Natural killer cell treated with Interleukin-12 subunit alpha and Interleukin-12 subunit beta and Interleukin-15 and Interleukin-18, amount 100 ng/mL, for 72 hours (primary cell): ENCODE data around the gene SNX24. TPM values are rescaled to one million over a fixed set of nuclear protein-coding genes. Genes with fewer than 3 reads are reported as not detected.
A peak's percentile ranks its signal among the peaks of the same experiment; 100 is the strongest.
"Not testable (repeated sequence)": the region's sequence is repeated elsewhere in the genome, so short reads cannot be mapped to it uniquely, and the experiment has no call there.

Experiments
- ATAC-seq, 2 donors: fragments of 150-1000 bp; cut with Tn5 transposase in 1 of 2; sonication (Bioruptor Pico), chemical (Tn5 transposase) in 1 of 2; 2 replicates each; pipeline ENCODE4 v1.10.0; 2021
- DNase-seq: peaks from one replicate; pipeline ENCODE4 v3.0.0; 2022; ENCODE audit warnings: low spot score
- H3K27ac Mint-ChIP-seq, 2 donors: 1 replicate in 1 of 2; 2 replicates in 1 of 2; pipeline ENCODE4 v1.8.0; 2022; ENCODE audit warnings: mixed read lengths in 2 of 2, mild to moderate bottlenecking in 1 of 2, moderate library complexity in 1 of 2
- H3K27me3 Mint-ChIP-seq, 2 donors: 1 replicate in 1 of 2; 2 replicates in 1 of 2; pipeline ENCODE4 v1.8.0; 2022; ENCODE audit warnings: mixed read lengths in 2 of 2
- H3K36me3 Mint-ChIP-seq: one replicate; pipeline ENCODE4 v1.8.0; 2022; ENCODE audit warnings: mixed read lengths
- H3K4me1 Mint-ChIP-seq, 2 donors: 1 replicate in 1 of 2; 2 replicates in 1 of 2; pipeline ENCODE4 v1.8.0; 2022; ENCODE audit warnings: low read depth in 2 of 2, mixed read lengths in 2 of 2, mild to moderate bottlenecking in 1 of 2
- H3K4me3 Mint-ChIP-seq: one replicate; pipeline ENCODE4 v1.8.0; 2022; ENCODE audit warnings: mixed read lengths
- H3K9me3 Mint-ChIP-seq: 2 replicates; pipeline ENCODE4 v1.8.0; 2022; ENCODE audit warnings: mixed read lengths
- total RNA-seq, 2 donors: library from RNA; stranded (reverse); gene quantifications; one replicate each; pipeline ENCODE4 v1.2.3, GENCODE V29; 2022

The SNX24 gene
- total RNA-seq, 2 donors from 2014 or later: 3.8 to 4.7 TPM

GRCh38 chr5:122913436-122913835, 68.0 kb downstream of the SNX24 start:
- H3K4me1 Mint-ChIP-seq: peaks cover 10% of the 10 kb centered on the region in 2 donors
- not testable (repeated sequence) for ATAC-seq, H3K27ac Mint-ChIP-seq, H3K9me3 Mint-ChIP-seq, H3K27me3 Mint-ChIP-seq, H3K4me3 Mint-ChIP-seq, DNase-seq, H3K36me3 Mint-ChIP-seq

- peaks cover 7 to 10% of the 10 kb centered on the region in 2 donors for H3K4me1 Mint-ChIP-seq
- DNase-seq (no peak), ATAC-seq (peak in 1 of 2 donors; percentile 24)
- peaks cover 0 to 2% of the 10 kb centered on the region in 2 donors for H3K27me3 Mint-ChIP-seq
- no peaks in the 10 kb centered on the region for H3K9me3 Mint-ChIP-seq
- H3K36me3 Mint-ChIP-seq: no peaks in the 10 kb centered on the region
- no peak overlapping the region for H3K4me3 Mint-ChIP-seq
- H3K27ac Mint-ChIP-seq: no peak overlapping the region
Measured at GRCh38 chr5:122915717-122916461, 70.5 kb downstream of the SNX24 start.

- Mint-ChIP-seq H3K27ac (no peak overlapping the region), H3K27me3 (peaks cover 0 to 2% of the 10 kb centered on the region in 2 donors), H3K9me3 (no peaks in the 10 kb centered on the region), H3K4me3 (no peak overlapping the region), H3K36me3 (no peaks in the 10 kb centered on the region), H3K4me1 (peaks cover 7 to 10% of the 10 kb centered on the region in 2 donors)
- ATAC-seq (no peak), DNase-seq (no peak)
Measured at GRCh38 chr5:122916490-122916889, 71.1 kb downstream of the SNX24 start.

GRCh38 chr5:122919969-122920368, 74.6 kb downstream of the SNX24 start:
- peaks cover 7 to 10% of the 10 kb centered on the region in 2 donors for H3K4me1 Mint-ChIP-seq
- H3K4me3 Mint-ChIP-seq: no peak overlapping the region
- no peak overlapping the region for H3K27ac Mint-ChIP-seq
- H3K36me3 Mint-ChIP-seq: no peaks in the 10 kb centered on the region
- DNase-seq (no peak), ATAC-seq (no peak)
- no peaks in the 10 kb centered on the region for H3K9me3 Mint-ChIP-seq
- H3K27me3 Mint-ChIP-seq: peaks cover 0 to 2% of the 10 kb centered on the region in 2 donors

GRCh38 chr5:122921826-122922225, 76.4 kb downstream of the SNX24 start:
- H3K4me3 Mint-ChIP-seq: no peak overlapping the region

GRCh38 chr5:122924203-122924602, 78.8 kb downstream of the SNX24 start:
- DNase-seq (no peak), ATAC-seq (no peak)
- Mint-ChIP-seq H3K4me1 (peaks cover 0 to 3% of the 10 kb centered on the region in 2 donors), H3K27ac (no peak overlapping the region), H3K36me3 (no peaks in the 10 kb centered on the region), H3K27me3 (no peaks in the 10 kb centered on the region), H3K9me3 (no peaks in the 10 kb centered on the region), H3K4me3 (no peak overlapping the region)

More at GRCh38 chr5:122921826-122922225, 76.4 kb downstream of the SNX24 start:
- H3K36me3 Mint-ChIP-seq: no peaks in the 10 kb centered on the region
- ATAC-seq: no peak
- DNase-seq: no peak
- H3K4me1 Mint-ChIP-seq: peaks cover 0 to 6% of the 10 kb centered on the region in 2 donors
- no peaks in the 10 kb centered on the region for H3K9me3 Mint-ChIP-seq
- H3K27ac Mint-ChIP-seq: no peak overlapping the region
- peaks cover 0 to 2% of the 10 kb centered on the region in 2 donors for H3K27me3 Mint-ChIP-seq

- Mint-ChIP-seq H3K27ac (no peak overlapping the region), H3K4me1 (peaks cover 0 to 3% of the 10 kb centered on the region in 2 donors), H3K9me3 (no peaks in the 10 kb centered on the region), H3K27me3 (no peaks in the 10 kb centered on the region), H3K4me3 (no peak overlapping the region), H3K36me3 (no peaks in the 10 kb centered on the region)
- ATAC-seq (no peak), DNase-seq (no peak)
Measured at GRCh38 chr5:122924719-122925395, 79.4 kb downstream of the SNX24 start.

- DNase-seq (no peak), ATAC-seq (no peak)
- H3K4me3 Mint-ChIP-seq: no peak overlapping the region
- H3K27ac Mint-ChIP-seq: no peak overlapping the region
- H3K4me1 Mint-ChIP-seq: peaks cover 0 to 3% of the 10 kb centered on the region in 2 donors
- H3K9me3 Mint-ChIP-seq: no peaks in the 10 kb centered on the region
- H3K36me3 Mint-ChIP-seq: no peaks in the 10 kb centered on the region
- no peaks in the 10 kb centered on the region for H3K27me3 Mint-ChIP-seq
Measured at GRCh38 chr5:122929001-122929400, 83.6 kb downstream of the SNX24 start.

- no peaks in the 10 kb centered on the region for H3K36me3 Mint-ChIP-seq
- no peaks in the 10 kb centered on the region for H3K9me3 Mint-ChIP-seq
- H3K4me1 Mint-ChIP-seq: peaks cover 0 to 3% of the 10 kb centered on the region in 2 donors
- DNase-seq (no peak), ATAC-seq (no peak)
- H3K27ac Mint-ChIP-seq: no peak overlapping the region
- H3K27me3 Mint-ChIP-seq: no peaks in the 10 kb centered on the region
- H3K4me3 Mint-ChIP-seq: no peak overlapping the region
Measured at GRCh38 chr5:122929980-122930379, 84.6 kb downstream of the SNX24 start.

- no peaks in the 10 kb centered on the region for H3K36me3 Mint-ChIP-seq
- DNase-seq (no peak), ATAC-seq (no peak)
- no peak overlapping the region for H3K27ac Mint-ChIP-seq
- no peaks in the 10 kb centered on the region for H3K4me1 Mint-ChIP-seq
- H3K4me3 Mint-ChIP-seq: no peak overlapping the region
- H3K27me3 Mint-ChIP-seq: no peaks in the 10 kb centered on the region
- H3K9me3 Mint-ChIP-seq: no peaks in the 10 kb centered on the region
Measured at GRCh38 chr5:122933956-122934355, 88.5 kb downstream of the SNX24 start.

- Mint-ChIP-seq H3K27me3 (no peaks in the 10 kb centered on the region), H3K27ac (no peak overlapping the region), H3K36me3 (peaks cover 3% of the 10 kb centered on the region), H3K9me3 (no peaks in the 10 kb centered on the region), H3K4me3 (no peak overlapping the region), H3K4me1 (no peaks in the 10 kb centered on the region)
- ATAC-seq (no peak), DNase-seq (no peak)
Measured at GRCh38 chr5:122936088-122936487, 90.7 kb downstream of the SNX24 start.

GRCh38 chr5:122937914-122938313, 92.5 kb downstream of the SNX24 start:
- Mint-ChIP-seq H3K36me3 (peaks cover 5% of the 10 kb centered on the region), H3K9me3 (no peaks in the 10 kb centered on the region), H3K27me3 (no peaks in the 10 kb centered on the region), H3K4me3 (no peak overlapping the region), H3K27ac (no peak overlapping the region), H3K4me1 (peaks cover 0 to under 1% of the 10 kb centered on the region in 2 donors)
- no peak for DNase-seq
- ATAC-seq: peak; percentile 24 to 43

GRCh38 chr5:122940890-122941289, 95.5 kb downstream of the SNX24 start:
- no peak overlapping the region for H3K4me3 Mint-ChIP-seq
- no peak for ATAC-seq
- peaks cover 5 to 6% of the 10 kb centered on the region in 2 donors for H3K4me1 Mint-ChIP-seq
- no peak overlapping the region for H3K27ac Mint-ChIP-seq
- H3K36me3 Mint-ChIP-seq: peaks cover 5% of the 10 kb centered on the region
- H3K9me3 Mint-ChIP-seq: no peaks in the 10 kb centered on the region
- H3K27me3 Mint-ChIP-seq: no peaks in the 10 kb centered on the region
- no peak for DNase-seq

GRCh38 chr5:122941737-122942136, 96.3 kb downstream of the SNX24 start:
- Mint-ChIP-seq H3K4me1 (peaks cover 5 to 6% of the 10 kb centered on the region in 2 donors), H3K9me3 (no peaks in the 10 kb centered on the region), H3K27me3 (no peaks in the 10 kb centered on the region), H3K36me3 (peaks cover 5% of the 10 kb centered on the region), H3K27ac (no peak overlapping the region), H3K4me3 (no peak overlapping the region)
- no peak for ATAC-seq
- no peak for DNase-seq
